ENCODE measurements around the gene MTMR2. TPM values are rescaled to one million over a fixed set of nuclear protein-coding genes. Genes with fewer than 3 reads are reported as not detected.

The MTMR2 gene
- total and polyA plus RNA-seq, 2 of the 13 experiments (the other 11 are each of a cell fraction or from before 2014, with no cell fraction given), result 12.7 to 22.3 TPM

DNA sequence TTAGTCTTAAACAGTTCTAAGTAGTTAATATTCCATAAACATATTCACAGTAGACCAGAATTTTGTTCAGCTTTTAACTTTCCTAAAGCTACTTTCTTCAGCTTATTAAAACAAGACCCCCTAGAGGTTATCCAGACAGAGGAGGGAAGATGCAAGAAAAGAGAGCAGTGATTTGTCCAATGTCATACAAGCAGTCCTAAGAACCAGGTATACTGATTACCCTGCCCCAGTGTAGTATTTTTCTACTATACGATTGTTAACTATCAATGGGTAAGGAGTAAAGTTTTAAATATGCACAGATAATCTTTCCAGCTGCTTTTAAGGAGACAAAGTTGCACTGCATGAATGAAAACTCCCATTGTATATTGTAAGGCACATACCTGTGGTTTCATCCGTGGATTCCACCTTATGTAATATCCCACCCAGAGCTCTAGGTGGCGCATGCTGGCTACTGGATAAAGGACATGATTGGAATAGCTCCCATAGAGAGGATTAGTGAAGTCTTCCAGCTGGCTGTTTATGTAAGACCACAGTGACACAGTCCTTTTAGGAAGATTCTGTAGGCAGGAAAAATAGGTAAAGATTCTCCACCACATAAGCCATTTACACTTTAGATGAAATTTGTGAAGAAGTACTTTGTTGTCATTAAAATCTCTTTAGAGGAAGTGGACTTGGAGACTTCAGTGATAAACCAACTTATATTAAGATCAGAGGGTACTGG lies 88.0 kb downstream of the MTMR2 start (continued):
- TF ChIP-seq, protein P1, sequence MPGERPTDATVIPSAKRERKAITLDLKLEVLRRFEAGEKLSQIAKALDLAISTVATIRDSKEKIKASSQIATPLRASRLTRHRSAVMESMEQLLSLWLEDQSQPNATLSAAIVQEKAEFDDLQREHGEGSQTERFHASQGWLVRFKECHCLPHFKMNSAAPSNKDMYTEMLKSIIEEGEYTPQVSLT (CRISPR knock-in tag; IDR thresholded peaks at IDR 0.05; ENCODE audit: borderline replicate concordance, low read depth), result no peak
- TF ChIP-seq ZNF883 (CRISPR knock-in tag; IDR thresholded peaks at IDR 0.05; ENCODE audit: not compliant biosample characterization) (no peak), KLF12 (CRISPR knock-in tag; IDR thresholded peaks at IDR 0.05; ENCODE audit: borderline replicate concordance) (no peak), ZNF629 (CRISPR knock-in tag; conservative IDR thresholded peaks at IDR 0.05) (no peak), ZFYVE20 (CRISPR knock-in tag; IDR thresholded peaks at IDR 0.05; ENCODE audit: borderline replicate concordance, low read depth) (no peak), ZNF33B (CRISPR knock-in tag; IDR thresholded peaks at IDR 0.05) (no peak), ZNF773 (CRISPR knock-in tag; IDR thresholded peaks at IDR 0.05; ENCODE audit: borderline replicate concordance) (no peak), SAFB2 (CRISPR knock-in tag; IDR thresholded peaks at IDR 0.05; ENCODE audit: borderline replicate concordance, low read depth) (no peak), ZNF367 (CRISPR knock-in tag; IDR thresholded peaks at IDR 0.05; ENCODE audit: borderline replicate concordance) (no peak), KLF6 (CRISPR knock-in tag; IDR thresholded peaks at IDR 0.05) (no peak)
- TF ChIP-seq, protein P2, sequence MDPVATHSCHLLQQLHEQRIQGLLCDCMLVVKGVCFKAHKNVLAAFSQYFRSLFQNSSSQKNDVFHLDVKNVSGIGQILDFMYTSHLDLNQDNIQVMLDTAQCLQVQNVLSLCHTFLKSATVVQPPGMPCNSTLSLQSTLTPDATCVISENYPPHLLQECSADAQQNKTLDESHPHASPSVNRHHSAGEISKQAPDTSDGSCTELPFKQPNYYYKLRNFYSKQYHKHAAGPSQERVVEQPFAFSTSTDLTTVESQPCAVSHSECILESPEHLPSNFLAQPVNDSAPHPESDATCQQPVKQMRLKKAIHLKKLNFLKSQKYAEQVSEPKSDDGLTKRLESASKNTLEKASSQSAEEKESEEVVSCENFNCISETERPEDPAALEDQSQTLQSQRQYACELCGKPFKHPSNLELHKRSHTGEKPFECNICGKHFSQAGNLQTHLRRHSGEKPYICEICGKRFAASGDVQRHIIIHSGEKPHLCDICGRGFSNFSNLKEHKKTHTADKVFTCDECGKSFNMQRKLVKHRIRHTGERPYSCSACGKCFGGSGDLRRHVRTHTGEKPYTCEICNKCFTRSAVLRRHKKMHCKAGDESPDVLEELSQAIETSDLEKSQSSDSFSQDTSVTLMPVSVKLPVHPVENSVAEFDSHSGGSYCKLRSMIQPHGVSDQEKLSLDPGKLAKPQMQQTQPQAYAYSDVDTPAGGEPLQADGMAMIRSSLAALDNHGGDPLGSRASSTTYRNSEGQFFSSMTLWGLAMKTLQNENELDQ (CRISPR knock-in tag; IDR thresholded peaks at IDR 0.05; ENCODE audit: borderline replicate concordance), result no peak
- TF ChIP-seq, protein P3, sequence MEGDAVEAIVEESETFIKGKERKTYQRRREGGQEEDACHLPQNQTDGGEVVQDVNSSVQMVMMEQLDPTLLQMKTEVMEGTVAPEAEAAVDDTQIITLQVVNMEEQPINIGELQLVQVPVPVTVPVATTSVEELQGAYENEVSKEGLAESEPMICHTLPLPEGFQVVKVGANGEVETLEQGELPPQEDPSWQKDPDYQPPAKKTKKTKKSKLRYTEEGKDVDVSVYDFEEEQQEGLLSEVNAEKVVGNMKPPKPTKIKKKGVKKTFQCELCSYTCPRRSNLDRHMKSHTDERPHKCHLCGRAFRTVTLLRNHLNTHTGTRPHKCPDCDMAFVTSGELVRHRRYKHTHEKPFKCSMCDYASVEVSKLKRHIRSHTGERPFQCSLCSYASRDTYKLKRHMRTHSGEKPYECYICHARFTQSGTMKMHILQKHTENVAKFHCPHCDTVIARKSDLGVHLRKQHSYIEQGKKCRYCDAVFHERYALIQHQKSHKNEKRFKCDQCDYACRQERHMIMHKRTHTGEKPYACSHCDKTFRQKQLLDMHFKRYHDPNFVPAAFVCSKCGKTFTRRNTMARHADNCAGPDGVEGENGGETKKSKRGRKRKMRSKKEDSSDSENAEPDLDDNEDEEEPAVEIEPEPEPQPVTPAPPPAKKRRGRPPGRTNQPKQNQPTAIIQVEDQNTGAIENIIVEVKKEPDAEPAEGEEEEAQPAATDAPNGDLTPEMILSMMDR (CRISPR knock-in tag; IDR thresholded peaks at IDR 0.05), result peak; percentile 88
- TF ChIP-seq, protein P4, sequence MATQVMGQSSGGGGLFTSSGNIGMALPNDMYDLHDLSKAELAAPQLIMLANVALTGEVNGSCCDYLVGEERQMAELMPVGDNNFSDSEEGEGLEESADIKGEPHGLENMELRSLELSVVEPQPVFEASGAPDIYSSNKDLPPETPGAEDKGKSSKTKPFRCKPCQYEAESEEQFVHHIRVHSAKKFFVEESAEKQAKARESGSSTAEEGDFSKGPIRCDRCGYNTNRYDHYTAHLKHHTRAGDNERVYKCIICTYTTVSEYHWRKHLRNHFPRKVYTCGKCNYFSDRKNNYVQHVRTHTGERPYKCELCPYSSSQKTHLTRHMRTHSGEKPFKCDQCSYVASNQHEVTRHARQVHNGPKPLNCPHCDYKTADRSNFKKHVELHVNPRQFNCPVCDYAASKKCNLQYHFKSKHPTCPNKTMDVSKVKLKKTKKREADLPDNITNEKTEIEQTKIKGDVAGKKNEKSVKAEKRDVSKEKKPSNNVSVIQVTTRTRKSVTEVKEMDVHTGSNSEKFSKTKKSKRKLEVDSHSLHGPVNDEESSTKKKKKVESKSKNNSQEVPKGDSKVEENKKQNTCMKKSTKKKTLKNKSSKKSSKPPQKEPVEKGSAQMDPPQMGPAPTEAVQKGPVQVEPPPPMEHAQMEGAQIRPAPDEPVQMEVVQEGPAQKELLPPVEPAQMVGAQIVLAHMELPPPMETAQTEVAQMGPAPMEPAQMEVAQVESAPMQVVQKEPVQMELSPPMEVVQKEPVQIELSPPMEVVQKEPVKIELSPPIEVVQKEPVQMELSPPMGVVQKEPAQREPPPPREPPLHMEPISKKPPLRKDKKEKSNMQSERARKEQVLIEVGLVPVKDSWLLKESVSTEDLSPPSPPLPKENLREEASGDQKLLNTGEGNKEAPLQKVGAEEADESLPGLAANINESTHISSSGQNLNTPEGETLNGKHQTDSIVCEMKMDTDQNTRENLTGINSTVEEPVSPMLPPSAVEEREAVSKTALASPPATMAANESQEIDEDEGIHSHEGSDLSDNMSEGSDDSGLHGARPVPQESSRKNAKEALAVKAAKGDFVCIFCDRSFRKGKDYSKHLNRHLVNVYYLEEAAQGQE (IDR thresholded peaks at IDR 0.05; ENCODE audit: borderline replicate concordance in 1 of 2, low read depth in 1 of 2, low read length in 2 of 2), result no peak
- TF ChIP-seq, protein P5, sequence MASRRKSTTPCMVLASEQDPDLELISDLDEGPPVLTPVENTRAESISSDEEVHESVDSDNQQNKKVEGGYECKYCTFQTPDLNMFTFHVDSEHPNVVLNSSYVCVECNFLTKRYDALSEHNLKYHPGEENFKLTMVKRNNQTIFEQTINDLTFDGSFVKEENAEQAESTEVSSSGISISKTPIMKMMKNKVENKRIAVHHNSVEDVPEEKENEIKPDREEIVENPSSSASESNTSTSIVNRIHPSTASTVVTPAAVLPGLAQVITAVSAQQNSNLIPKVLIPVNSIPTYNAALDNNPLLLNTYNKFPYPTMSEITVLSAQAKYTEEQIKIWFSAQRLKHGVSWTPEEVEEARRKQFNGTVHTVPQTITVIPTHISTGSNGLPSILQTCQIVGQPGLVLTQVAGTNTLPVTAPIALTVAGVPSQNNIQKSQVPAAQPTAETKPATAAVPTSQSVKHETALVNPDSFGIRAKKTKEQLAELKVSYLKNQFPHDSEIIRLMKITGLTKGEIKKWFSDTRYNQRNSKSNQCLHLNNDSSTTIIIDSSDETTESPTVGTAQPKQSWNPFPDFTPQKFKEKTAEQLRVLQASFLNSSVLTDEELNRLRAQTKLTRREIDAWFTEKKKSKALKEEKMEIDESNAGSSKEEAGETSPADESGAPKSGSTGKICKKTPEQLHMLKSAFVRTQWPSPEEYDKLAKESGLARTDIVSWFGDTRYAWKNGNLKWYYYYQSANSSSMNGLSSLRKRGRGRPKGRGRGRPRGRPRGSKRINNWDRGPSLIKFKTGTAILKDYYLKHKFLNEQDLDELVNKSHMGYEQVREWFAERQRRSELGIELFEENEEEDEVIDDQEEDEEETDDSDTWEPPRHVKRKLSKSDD (CRISPR knock-in tag; IDR thresholded peaks at IDR 0.05; ENCODE audit: low read depth), result no peak
- TF ChIP-seq, protein P6, sequence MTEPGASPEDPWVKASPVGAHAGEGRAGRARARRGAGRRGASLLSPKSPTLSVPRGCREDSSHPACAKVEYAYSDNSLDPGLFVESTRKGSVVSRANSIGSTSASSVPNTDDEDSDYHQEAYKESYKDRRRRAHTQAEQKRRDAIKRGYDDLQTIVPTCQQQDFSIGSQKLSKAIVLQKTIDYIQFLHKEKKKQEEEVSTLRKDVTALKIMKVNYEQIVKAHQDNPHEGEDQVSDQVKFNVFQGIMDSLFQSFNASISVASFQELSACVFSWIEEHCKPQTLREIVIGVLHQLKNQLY (CRISPR knock-in tag; IDR thresholded peaks at IDR 0.05), result no peak

All from HepG2 (cell line).